Measurements from ENCODE around the gene APOBEC3C.

Gene APOBEC3C

DNA sequence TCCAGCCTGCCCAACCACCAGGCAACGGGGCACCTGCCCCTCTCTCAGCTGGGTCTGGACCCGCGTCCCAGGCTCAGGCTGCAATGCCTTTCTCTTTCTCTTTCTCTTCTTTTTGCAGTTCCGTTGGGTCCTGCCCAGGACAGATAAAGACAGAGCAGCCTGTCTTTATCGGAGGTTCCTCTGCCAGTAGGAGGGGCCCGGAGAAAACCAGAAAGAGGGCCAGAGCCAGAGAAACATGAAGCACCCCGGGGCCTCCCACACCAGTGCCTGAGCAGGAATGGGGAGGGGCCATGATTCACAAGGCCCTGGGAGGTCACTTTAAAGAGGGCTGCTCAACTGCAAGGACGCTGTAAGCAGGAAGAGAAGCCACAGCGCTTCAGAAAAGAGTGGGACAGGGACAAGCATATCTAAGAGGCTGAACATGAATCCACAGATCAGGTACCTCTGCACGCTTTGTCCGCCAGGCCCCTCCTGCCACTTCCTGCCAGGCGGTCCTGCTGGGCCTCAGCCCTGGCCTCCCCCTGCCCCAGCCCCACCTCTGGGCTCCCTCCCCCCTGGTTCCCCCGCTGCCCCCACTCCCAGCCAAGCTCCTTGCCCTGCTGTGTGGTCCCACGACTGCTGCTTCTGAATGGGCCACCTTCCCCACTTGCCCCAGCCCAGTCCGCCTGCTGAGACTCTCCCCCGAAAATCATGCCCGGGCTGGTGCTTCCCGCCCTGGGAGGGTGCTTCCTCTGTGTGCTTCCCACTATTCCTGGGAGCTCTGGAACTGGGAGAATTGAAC, at the start of gene APOBEC3C:
APOBEC3C (plus strand) TSS at position 316 of the 781 bp plus-strand sequence; CDS start at position 422, 106 bp downstream.
- TF ChIP-seq, protein P1, sequence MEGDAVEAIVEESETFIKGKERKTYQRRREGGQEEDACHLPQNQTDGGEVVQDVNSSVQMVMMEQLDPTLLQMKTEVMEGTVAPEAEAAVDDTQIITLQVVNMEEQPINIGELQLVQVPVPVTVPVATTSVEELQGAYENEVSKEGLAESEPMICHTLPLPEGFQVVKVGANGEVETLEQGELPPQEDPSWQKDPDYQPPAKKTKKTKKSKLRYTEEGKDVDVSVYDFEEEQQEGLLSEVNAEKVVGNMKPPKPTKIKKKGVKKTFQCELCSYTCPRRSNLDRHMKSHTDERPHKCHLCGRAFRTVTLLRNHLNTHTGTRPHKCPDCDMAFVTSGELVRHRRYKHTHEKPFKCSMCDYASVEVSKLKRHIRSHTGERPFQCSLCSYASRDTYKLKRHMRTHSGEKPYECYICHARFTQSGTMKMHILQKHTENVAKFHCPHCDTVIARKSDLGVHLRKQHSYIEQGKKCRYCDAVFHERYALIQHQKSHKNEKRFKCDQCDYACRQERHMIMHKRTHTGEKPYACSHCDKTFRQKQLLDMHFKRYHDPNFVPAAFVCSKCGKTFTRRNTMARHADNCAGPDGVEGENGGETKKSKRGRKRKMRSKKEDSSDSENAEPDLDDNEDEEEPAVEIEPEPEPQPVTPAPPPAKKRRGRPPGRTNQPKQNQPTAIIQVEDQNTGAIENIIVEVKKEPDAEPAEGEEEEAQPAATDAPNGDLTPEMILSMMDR (conservative IDR thresholded peaks at IDR 0.05; ENCODE audit: low read depth, low read length) = peak; percentile 38
- peak within 1 kb of the TSS; percentile 68 for H3K4me3 ChIP-seq (ENCODE audit: low read depth, low read length)
- peak; percentile 92 for DNase-seq (ENCODE audit: low read depth)

DNA sequence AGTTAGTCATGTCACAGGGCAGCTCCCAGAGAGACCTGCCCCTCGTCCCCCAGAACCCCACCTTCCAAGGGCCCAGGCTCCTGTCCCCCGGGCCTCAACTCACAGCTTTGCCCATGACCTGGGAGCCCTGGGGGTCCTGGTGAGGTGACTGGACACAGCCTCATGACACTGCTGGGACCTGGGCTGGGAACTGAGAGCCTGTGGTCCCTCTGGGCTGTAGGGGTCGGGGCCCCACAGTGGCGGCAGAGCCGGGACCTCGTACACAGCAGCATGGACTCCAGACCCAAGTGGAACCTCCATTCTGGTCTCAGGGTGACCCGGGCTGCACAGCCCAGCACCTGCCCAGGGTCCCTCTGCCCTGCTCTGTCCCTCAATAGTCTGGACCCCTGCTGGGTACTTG, 49.8 kb upstream of the APOBEC3C start:
- TF ChIP-seq, protein P1 (conservative IDR thresholded peaks at IDR 0.05; ENCODE audit: low read depth, low read length) = no peak
- H3K4me3 ChIP-seq (ENCODE audit: low read depth, low read length) = no peak overlapping the region
- DNase-seq (ENCODE audit: low read depth) = no peak

DNA sequence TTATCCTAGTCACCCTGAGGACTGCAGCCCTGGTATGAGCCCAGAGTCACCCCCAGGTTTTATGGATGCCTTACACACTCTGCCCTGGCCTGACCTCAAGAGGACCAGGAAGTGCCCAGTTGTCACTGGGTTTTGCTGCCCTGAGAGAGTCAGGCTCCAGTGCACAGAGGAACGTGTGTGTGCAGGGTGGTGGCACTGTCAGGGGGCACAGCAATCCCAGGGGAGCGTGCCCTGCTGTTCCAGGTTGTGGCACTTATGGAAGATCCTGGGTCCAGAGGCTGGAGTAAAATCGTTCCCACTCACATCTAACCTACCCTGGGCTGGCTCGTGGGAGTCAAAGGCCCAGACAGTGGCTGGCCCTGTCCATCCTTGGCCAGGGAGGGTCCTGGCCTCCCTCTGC, 49.1 kb upstream of the APOBEC3C start:
- TF ChIP-seq, protein P1 (conservative IDR thresholded peaks at IDR 0.05; ENCODE audit: low read depth, low read length) = no peak
- no peak overlapping the region for H3K4me3 ChIP-seq (ENCODE audit: low read depth, low read length)
- no peak for DNase-seq (ENCODE audit: low read depth)

DNA sequence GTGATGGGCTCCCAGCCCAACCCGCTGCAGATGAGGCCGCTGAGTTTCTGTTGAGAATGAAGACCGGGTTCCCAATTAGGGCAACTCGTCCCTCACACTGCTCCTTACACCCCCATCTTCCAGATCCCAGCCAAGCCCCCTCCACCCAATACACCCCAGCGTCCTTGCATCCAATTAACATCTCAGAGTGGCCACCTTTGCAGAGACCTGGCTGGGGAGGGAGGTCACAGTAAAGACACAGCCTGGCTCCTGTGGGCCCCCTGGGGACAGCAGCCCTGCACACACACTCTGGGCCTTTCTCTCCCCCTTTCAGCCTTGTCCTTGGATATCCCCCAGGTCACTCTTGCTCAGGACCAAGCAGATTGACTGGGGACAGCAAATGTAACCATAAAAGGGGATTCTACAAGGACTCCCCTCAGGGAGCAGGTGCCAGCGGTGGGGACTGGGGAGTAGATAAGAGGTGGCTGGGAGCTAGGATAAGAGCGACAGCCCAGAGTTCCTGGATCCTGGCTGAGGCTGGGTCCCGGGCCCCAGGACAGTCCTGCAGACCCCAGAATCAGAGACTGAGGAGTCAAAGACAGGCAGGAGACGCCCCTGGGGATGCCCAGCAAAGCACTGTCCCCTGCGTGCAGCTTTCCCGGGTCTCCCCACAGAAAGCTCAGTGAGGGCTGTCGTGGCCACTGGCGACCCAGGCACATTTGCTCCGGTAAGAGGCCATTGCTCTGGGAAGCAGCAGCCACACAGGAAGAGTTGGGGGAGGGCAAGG, 48.3 kb upstream of the APOBEC3C start:
- TF ChIP-seq, protein P1 (conservative IDR thresholded peaks at IDR 0.05; ENCODE audit: low read depth, low read length) = no peak
- no peak overlapping the region for H3K4me3 ChIP-seq (ENCODE audit: low read depth, low read length)
- no peak for DNase-seq (ENCODE audit: low read depth)

DNA sequence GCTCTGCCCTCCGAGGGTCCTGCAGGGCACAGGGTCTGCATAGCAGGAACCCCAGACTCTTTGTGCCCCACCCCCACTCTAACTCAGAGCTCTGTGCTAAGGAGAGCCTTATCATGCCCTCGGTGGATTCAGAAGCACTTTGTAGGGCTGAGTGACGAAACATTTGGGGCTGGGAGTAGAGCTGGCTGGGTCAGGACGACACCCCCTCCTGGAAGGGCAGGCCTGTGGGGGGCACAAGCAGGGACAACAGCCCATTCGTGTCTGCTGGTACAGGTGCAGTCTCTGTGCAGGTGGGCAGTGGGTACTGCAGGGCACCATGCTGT, 47.7 kb upstream of the APOBEC3C start:
- TF ChIP-seq, protein P1 (conservative IDR thresholded peaks at IDR 0.05; ENCODE audit: low read depth, low read length) = no peak
- no peak for DNase-seq (ENCODE audit: low read depth)
- H3K4me3 ChIP-seq (ENCODE audit: low read depth, low read length) = no peak overlapping the region

DNA sequence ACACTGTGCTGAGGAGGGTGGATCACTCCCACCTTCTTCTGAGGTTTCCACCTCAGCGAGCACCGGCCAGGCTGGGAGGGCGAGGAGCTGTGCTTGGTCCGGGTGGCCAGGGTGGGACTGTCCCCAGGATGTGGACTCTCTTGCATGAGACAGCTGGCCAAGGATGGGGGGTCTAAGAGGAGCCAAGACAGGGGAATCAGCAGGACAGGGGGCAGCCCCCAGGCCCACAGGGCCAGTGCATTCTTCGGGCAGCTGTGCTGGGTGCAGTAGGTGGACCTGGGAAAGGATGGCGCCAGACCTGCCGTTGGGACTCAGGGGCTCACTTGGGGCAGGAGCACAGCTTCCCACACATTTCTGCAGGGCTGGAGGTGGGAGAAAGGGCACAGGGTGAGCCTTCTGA, 47.1 kb upstream of the APOBEC3C start:
- TF ChIP-seq, protein P1 (conservative IDR thresholded peaks at IDR 0.05; ENCODE audit: low read depth, low read length) = no peak
- no peak for DNase-seq (ENCODE audit: low read depth)

More for the DNA sequence above, 47.1 kb upstream of the APOBEC3C start:
- H3K4me3 ChIP-seq (ENCODE audit: low read depth, low read length) = no peak overlapping the region
